Keratinocyte (primary cell): ENCODE measurements around the gene ZNF74. TPM values are rescaled to one million over a fixed set of nuclear protein-coding genes. Genes with fewer than 3 reads are reported as not detected.

Source experiments
- DNase-seq: peaks from one replicate; pipeline ENCODE4 v3.0.0-alpha.2; 2011; ENCODE audit warnings: low read depth, missing footprints, low spot score
- FAIRE-seq: peaks from 2 replicates; lab custom pipeline; 2011; peaks lifted over from hg19 to GRCh38; lab: Jason Lieb, UNC
- H2AFZ ChIP-seq: 2 replicates; pipeline ENCODE4 v1.6.0; 2012; ENCODE audit warnings: low read length, control low read depth, inconsistent platforms; ENCODE audit not compliant: control insufficient read depth
- H3K27ac ChIP-seq: 2 replicates; pipeline ENCODE4 v1.5.1; 2011; ENCODE audit warnings: low read length; ENCODE audit not compliant: control insufficient read depth, insufficient read depth
- H3K27me3 ChIP-seq: 3 replicates; pipeline ENCODE4 v1.6.0; 2011; ENCODE audit warnings: low read length; ENCODE audit not compliant: control insufficient read depth, insufficient read depth; ENCODE audit errors: extremely low read depth
- H3K36me3 ChIP-seq, 2 experiments: 2 replicates in 1 of 2; 3 replicates in 1 of 2; pipeline ENCODE4 v1.5.1; 2011; ENCODE audit warnings: low read length in 2 of 2, mild to moderate bottlenecking in 1 of 2; ENCODE audit not compliant: control insufficient read depth in 2 of 2, insufficient read depth in 2 of 2; ENCODE audit errors: extremely low read depth in 1 of 2
- H3K4me1 ChIP-seq: 3 replicates; pipeline ENCODE4 v1.5.1; 2011; ENCODE audit warnings: low read length; ENCODE audit not compliant: control insufficient read depth, insufficient read depth; ENCODE audit errors: extremely low read depth
- H3K4me2 ChIP-seq: 3 replicates; pipeline ENCODE4 v1.6.0; 2011; ENCODE audit warnings: low read depth, low read length; ENCODE audit not compliant: control insufficient read depth, insufficient read depth; ENCODE audit errors: extremely low read depth
- H3K4me3 ChIP-seq, 3 experiments: fragments of 200-600 bp in 1 of 3; sonication (generic) in 1 of 3; 2 replicates in 2 of 3; 3 replicates in 1 of 3; pipeline ENCODE4 v1.5.1; 2011 to 2016; ENCODE audit warnings: low read length in 3 of 3, mild to moderate bottlenecking in 3 of 3, control low read depth in 2 of 3, inconsistent platforms in 1 of 3, low read depth in 1 of 3, mixed read lengths in 1 of 3, mixed run types in 1 of 3, moderate library complexity in 1 of 3; ENCODE audit not compliant: control insufficient read depth in 2 of 3, insufficient read depth in 2 of 3; ENCODE audit errors: extremely low read depth in 1 of 3
- H3K79me2 ChIP-seq: 2 replicates; pipeline ENCODE4 v1.6.0; 2012; ENCODE audit warnings: low read length; ENCODE audit not compliant: control insufficient read depth, insufficient read depth
- H3K9ac ChIP-seq: 3 replicates; pipeline ENCODE4 v1.6.0; 2011; ENCODE audit warnings: low read length; ENCODE audit not compliant: control insufficient read depth, insufficient read depth; ENCODE audit errors: extremely low read depth
- H3K9me1 ChIP-seq: 3 replicates; pipeline ENCODE4 v1.6.0; 2011; ENCODE audit warnings: low read length; ENCODE audit not compliant: control insufficient read depth, insufficient read depth; ENCODE audit errors: extremely low read depth
- H3K9me3 ChIP-seq: 2 replicates; pipeline ENCODE4 v1.5.1; 2012; ENCODE audit warnings: low read depth, low read length; ENCODE audit not compliant: control insufficient read depth
- H4K20me1 ChIP-seq: 3 replicates; pipeline ENCODE4 v1.6.0; 2011; ENCODE audit warnings: low read length; ENCODE audit not compliant: control insufficient read depth, insufficient read depth; ENCODE audit errors: extremely low read depth
- CTCF ChIP-seq, 3 experiments: IDR thresholded peaks in 1 of 3; conservative IDR thresholded peaks in 1 of 3; optimal IDR thresholded peaks in 1 of 3; 2 replicates in 2 of 3; 3 replicates in 1 of 3; pipeline versions ENCODE3 to v1.5.1; 2011; ENCODE audit warnings: low read length in 3 of 3, mild to moderate bottlenecking in 3 of 3, moderate library complexity in 2 of 3, control low read depth in 1 of 3, inconsistent platforms in 1 of 3; ENCODE audit not compliant: insufficient read depth in 2 of 3; ENCODE audit errors: extremely low read depth in 1 of 3
- EZH2 ChIP-seq: IDR thresholded peaks from one replicate; pipeline ENCODE4 v1.6.1; 2012; ENCODE audit warnings: inconsistent platforms, mild to moderate bottlenecking, low read length, moderate library complexity
- dilution Hi-C: fragments of 300-500 bp; cut with MboI; formaldehyde crosslinking; loops from one replicate; pipeline ENCODE4 v1.7.0; 2020; ENCODE audit warnings: low sequenced_read_pairs; ENCODE audit not compliant: extremely low pct_ligation_motif_present
- polyA plus RNA-seq, 5 experiments: library from polyadenylated mRNA; depleted of rRNA in 3 of 5; stranded (reverse) in 3 of 5; stranded (forward) in 1 of 5; unstranded in 1 of 5; fragments of >200 nt; gene quantifications; 1 replicate in 1 of 5; 2 replicates in 3 of 5; 3 replicates in 1 of 5; pipeline versions ENCODE4 v1.2.1 to v1.2.3, GENCODE V29; 2011 to 2012; ENCODE audit warnings: missing spikeins in 2 of 5, low read depth in 1 of 5, low replicate concordance in 1 of 5

Gene ZNF74
- polyA plus RNA-seq, 1 donor (not counting 4 experiments of a cell fraction or from before 2014, with no cell fraction given) = 5.2 TPM

GRCh38 chr22:20405291-20405930 is 11.5 kb downstream of the ZNF74 start:
- no peak for TF ChIP-seq EZH2
- no peak for TF ChIP-seq CTCF (optimal IDR thresholded peaks at IDR 0.05 in 1 of 3, IDR thresholded peaks at IDR 0.05 in 1 of 3, conservative IDR thresholded peaks at IDR 0.05 in 1 of 3; ENCODE audit: extremely low read depth in 1 of 3, insufficient read depth in 2 of 3, low read length in 3 of 3)

GRCh38 chr22:20405931-20406685 is 12.2 kb downstream of the ZNF74 start:
- TF ChIP-seq CTCF (optimal IDR thresholded peaks at IDR 0.05 in 1 of 3, IDR thresholded peaks at IDR 0.05 in 1 of 3, conservative IDR thresholded peaks at IDR 0.05 in 1 of 3; ENCODE audit: extremely low read depth in 1 of 3, insufficient read depth in 2 of 3, low read length in 3 of 3) = no peak
- Histone ChIP-seq H3K36me3 (peaks cover 8 to 25% of the 10 kb centered on the region in 2 experiments), H4K20me1 (no peaks in the 10 kb centered on the region), H3K9me1 (no peaks in the 10 kb centered on the region), H3K27ac (no peak overlapping the region), H3K79me2 (no peaks in the 10 kb centered on the region), H2AFZ (no peak overlapping the region), H3K4me3 (no peak overlapping the region), H3K27me3 (no peaks in the 10 kb centered on the region), H3K4me1 (no peaks in the 10 kb centered on the region), H3K9ac (no peak overlapping the region), H3K9me3 (no peaks in the 10 kb centered on the region), H3K4me2 (no peak overlapping the region)
- DNase-seq (no peak), FAIRE-seq (no peak)
- dilution Hi-C loops = no loop called here

More at GRCh38 chr22:20405291-20405930, 11.5 kb downstream of the ZNF74 start:
- Histone ChIP-seq H3K4me2 (no peak overlapping the region), H3K9me3 (no peaks in the 10 kb centered on the region), H3K27me3 (no peaks in the 10 kb centered on the region), H2AFZ (no peak overlapping the region), H3K4me3 (no peak overlapping the region), H3K4me1 (no peaks in the 10 kb centered on the region), H3K79me2 (no peaks in the 10 kb centered on the region), H3K27ac (no peak overlapping the region), H4K20me1 (no peaks in the 10 kb centered on the region), H3K36me3 (peaks cover 8 to 25% of the 10 kb centered on the region in 2 experiments), H3K9me1 (no peaks in the 10 kb centered on the region), H3K9ac (no peak overlapping the region)
- dilution Hi-C loops = no loop called here
- DNase-seq = no peak
- no peak for FAIRE-seq
